Sigmoid colon (tissue), 7 donors: Measurements from ENCODE around the gene RBM38. TPM values are rescaled to one million over a fixed set of nuclear protein-coding genes. Genes with fewer than 3 reads are reported as not detected.
"Not testable (repeated sequence)": the region's sequence is repeated elsewhere in the genome, so short reads cannot be mapped to it uniquely, and the experiment has no call there.

Source experiments
- DNase-seq: peaks from one replicate; pipeline ENCODE4 v3.0.0-alpha.2; 2019
- H3K27ac ChIP-seq, 4 donors: fragments of 200-600 bp; sonication (generic); one replicate each; pipeline ENCODE4 v1.5.1; 2016 to 2019; ENCODE audit warnings: mild to moderate bottlenecking in 1 of 4
- H3K27me3 ChIP-seq, 3 donors: fragments of 200-600 bp; sonication (generic); one replicate each; pipeline ENCODE4 v1.5.1; 2019; ENCODE audit warnings: mild to moderate bottlenecking in 1 of 3
- H3K36me3 ChIP-seq, 4 donors: fragments of 200-600 bp; sonication (generic); one replicate each; pipeline ENCODE4 v1.5.1; 2016 to 2019
- H3K4me1 ChIP-seq, 4 donors: fragments of 200-600 bp; sonication (generic); one replicate each; pipeline ENCODE4 v1.5.1; 2017 to 2019
- H3K4me3 ChIP-seq, 4 donors: fragments of 200-600 bp; sonication (generic); one replicate each; pipeline ENCODE4 v1.5.1; 2017 to 2019; ENCODE audit warnings: mild to moderate bottlenecking in 2 of 4, moderate library complexity in 1 of 4
- H3K9me3 ChIP-seq, 4 donors: fragments of 200-600 bp in 3 of 4; sonication (generic) in 3 of 4; one replicate each; pipeline versions ENCODE4 v1.5.1 to v1.6.1; 2013 to 2019
- CTCF ChIP-seq, 4 experiments: fragments of 450-650 bp in 3 of 4; fragments of 200-600 bp in 1 of 4; IDR thresholded peaks; one replicate each; pipeline ENCODE4 v1.5.1; 2016 to 2019; ENCODE audit warnings: antibody characterized with exemption in 4 of 4, mild to moderate bottlenecking in 3 of 4, moderate library complexity in 2 of 4
- EP300 ChIP-seq, 4 donors: sonication (generic); formaldehyde crosslinking; IDR thresholded peaks; one replicate each; pipeline ENCODE4 v1.6.1; 2017; ENCODE audit warnings: antibody characterized with exemption in 4 of 4
- POLR2A ChIP-seq, 2 donors: fragments of 450-650 bp; IDR thresholded peaks; one replicate each; pipeline ENCODE4 v1.6.1; 2016; ENCODE audit warnings: antibody characterized with exemption in 2 of 2, mild to moderate bottlenecking in 2 of 2, moderate library complexity in 2 of 2
- POLR2AphosphoS5 ChIP-seq, 4 donors: sonication (generic); formaldehyde crosslinking; IDR thresholded peaks; one replicate each; pipeline ENCODE4 v1.6.1; 2017; ENCODE audit warnings: antibody characterized with exemption in 4 of 4
- WGBS, 2 donors: extraction: QIAGEN DNeasy Blood & Tissue Kit; methylation state at CpG; one replicate each; pipeline ENCODE4 v1.1.7; 2013; 5-methylcytosine and 5-hydroxymethylcytosine counted together
- intact Hi-C: fragments of 100-400 bp; cut with DNase I; formaldehyde crosslinking; loops from one replicate; pipeline ENCODE4 v1.15.1; 2023
- polyA plus RNA-seq, 3 donors: library from polyadenylated mRNA; stranded (reverse); fragments of 200-250 nt; gene quantifications; one replicate each; pipeline ENCODE4 v1.2.3, GENCODE V29; 2013
- total RNA-seq, 4 donors: library from RNA; depleted of rRNA; stranded (reverse); fragments of >200 nt; gene quantifications; one replicate each; pipeline ENCODE4 v1.1.0, GENCODE V29; 2016
- donor health status: healthy with polysubstance abuse.
- donor health status: Bipolar disorder and iron deficiency.
- donor health status: healthy.

Gene RBM38
- total and polyA plus RNA-seq, 7 donors, result 31.4 to 94.2 (median 59.9) TPM

GRCh38 chr20:57429159-57429496 is 37.9 kb downstream of the RBM38 start:
- TF ChIP-seq CTCF (IDR thresholded peaks at IDR 0.05) (no peak), POLR2A (IDR thresholded peaks at IDR 0.05) (no peak), POLR2AphosphoS5 (IDR thresholded peaks at IDR 0.05) (no peak), EP300 (IDR thresholded peaks at IDR 0.05) (no peak)
- Histone ChIP-seq H3K36me3 (no peaks in the 10 kb centered on the region), H3K9me3 (no peaks in the 10 kb centered on the region), H3K4me3 (no peak overlapping the region), H3K4me1 (peaks cover 0 to 16% (median 15%) of the 10 kb centered on the region in 4 donors), H3K27me3 (no peaks in the 10 kb centered on the region), H3K27ac (no peak overlapping the region)
- intact Hi-C loops, result no loop called here
- no peak for DNase-seq
- WGBS, 2 donors, result 81 to 89% methylated on average over 11 of the region's 11 CpGs

GRCh38 chr20:57429580-57430200 is 38.5 kb downstream of the RBM38 start:
- Histone ChIP-seq H3K27me3 (no peaks in the 10 kb centered on the region), H3K4me3 (no peak overlapping the region), H3K27ac (no peak overlapping the region), H3K9me3 (no peaks in the 10 kb centered on the region), H3K4me1 (peaks cover 0 to 21% (median 15%) of the 10 kb centered on the region in 4 donors), H3K36me3 (no peaks in the 10 kb centered on the region)
- TF ChIP-seq CTCF (IDR thresholded peaks at IDR 0.05), result no peak
- no peak for TF ChIP-seq POLR2AphosphoS5 (IDR thresholded peaks at IDR 0.05)
- no peak for TF ChIP-seq POLR2A (IDR thresholded peaks at IDR 0.05)
- no peak for TF ChIP-seq EP300 (IDR thresholded peaks at IDR 0.05)
- 77 to 89% methylated on average over 7 of the region's 7 CpGs for WGBS, 2 donors
- DNase-seq, result no peak
- intact Hi-C loops, result no loop called here

- DNase-seq, H3K36me3 ChIP-seq, H3K27ac ChIP-seq, intact Hi-C loops, H3K4me3 ChIP-seq, H3K9me3 ChIP-seq, H3K27me3 ChIP-seq: not testable (repeated sequence)
- H3K4me1 ChIP-seq, result peaks cover 0 to 21% (median 20%) of the 10 kb centered on the region in 4 donors
- WGBS, 2 donors, result 85 to 93% methylated on average over 4 of the region's 4 CpGs
Measured at GRCh38 chr20:57430201-57430596, 39.0 kb downstream of the RBM38 start.

- Histone ChIP-seq H3K9me3 (no peaks in the 10 kb centered on the region), H3K27me3 (no peaks in the 10 kb centered on the region), H3K4me3 (no peak overlapping the region), H3K4me1 (peaks cover 0 to 31% (median 28%) of the 10 kb centered on the region in 4 donors), H3K27ac (no peak overlapping the region), H3K36me3 (no peaks in the 10 kb centered on the region)
- intact Hi-C loops, result no loop called here
- DNase-seq, result no peak
- 77 to 89% methylated on average over 5 of the region's 5 CpGs for WGBS, 2 donors
- TF ChIP-seq EP300 (IDR thresholded peaks at IDR 0.05) (no peak), POLR2AphosphoS5 (IDR thresholded peaks at IDR 0.05) (no peak), CTCF (IDR thresholded peaks at IDR 0.05) (no peak), POLR2A (IDR thresholded peaks at IDR 0.05) (no peak)
Measured at GRCh38 chr20:57431539-57431835, 40.3 kb downstream of the RBM38 start.

- Histone ChIP-seq H3K27ac (peak overlapping the region; percentile 36 to 99 (median 74)), H3K4me3 (no peak overlapping the region), H3K27me3 (no peaks in the 10 kb centered on the region), H3K36me3 (no peaks in the 10 kb centered on the region), H3K9me3 (no peaks in the 10 kb centered on the region), H3K4me1 (peaks cover 0 to 41% (median 35%) of the 10 kb centered on the region in 4 donors)
- intact Hi-C loops, result no loop called here
- no peak for DNase-seq
- 78 to 88% methylated on average over 7 of the region's 7 CpGs for WGBS, 2 donors
- TF ChIP-seq EP300 (IDR thresholded peaks at IDR 0.05) (no peak), CTCF (IDR thresholded peaks at IDR 0.05) (no peak), POLR2AphosphoS5 (IDR thresholded peaks at IDR 0.05) (no peak), POLR2A (IDR thresholded peaks at IDR 0.05) (no peak)
Measured at GRCh38 chr20:57432480-57432861, 41.3 kb downstream of the RBM38 start.
